ENCODE data around the gene OTULINL. TPM values are rescaled to one million over a fixed set of nuclear protein-coding genes. Genes with fewer than 3 reads are reported as not detected.

Gene OTULINL
- total and polyA plus RNA-seq, 2 donors (not counting 1 experiment from before 2014, with no cell fraction given): 0.17 to 2.4 TPM

DNA sequence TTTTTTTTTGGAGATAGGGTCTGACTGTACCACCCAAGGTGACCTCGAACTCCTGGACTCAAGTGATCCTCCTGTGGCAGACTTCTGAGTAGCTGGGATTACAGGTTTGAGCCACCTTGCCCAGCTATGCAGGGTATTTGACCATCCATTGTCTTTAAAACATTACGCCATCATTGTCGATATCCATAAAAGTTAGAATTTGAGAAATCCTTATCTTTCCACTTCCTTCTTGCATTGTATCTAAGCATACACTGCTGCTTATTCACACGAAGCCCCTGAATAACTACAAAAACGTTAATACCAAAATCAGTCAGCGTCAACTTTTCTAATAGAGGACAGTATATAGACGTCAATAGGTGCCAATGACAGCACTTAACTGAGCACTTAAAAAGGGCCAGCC, 5.4 kb upstream of the OTULINL start:
- Histone ChIP-seq H3K27ac (ENCODE audit: insufficient read depth, low read length) (no peak overlapping the region), H3K9me3 (ENCODE audit: control insufficient read depth, insufficient read depth, low read depth, low read length) (no peaks in the 10 kb centered on the region), H3K36me3 (ENCODE audit: control insufficient read depth, insufficient read depth, low read length) (no peaks in the 10 kb centered on the region), H4K20me1 (ENCODE audit: control insufficient read depth, extremely low read depth, insufficient read depth, low read length) (no peaks in the 10 kb centered on the region), H3K79me2 (ENCODE audit: control insufficient read depth, insufficient read depth, low read length) (no peaks in the 10 kb centered on the region), H2AFZ (ENCODE audit: low read length) (no peak overlapping the region), H3K4me1 (ENCODE audit: control insufficient read depth, extremely low read depth, insufficient read depth, low read length) (no peaks in the 10 kb centered on the region), H3K4me2 (ENCODE audit: extremely low read depth, insufficient read depth, low read length) (no peak overlapping the region), H3K9ac (ENCODE audit: insufficient read depth, low read length) (no peak overlapping the region), H3K27me3 (ENCODE audit: control insufficient read depth, insufficient read depth, low read length) (peaks cover 2% of the 10 kb centered on the region), H3K4me3 (replicated peaks in 1 of 4; ENCODE audit: control extremely low read depth in 1 of 4, insufficient read depth in 1 of 4, low read depth in 3 of 4, low read length in 4 of 4) (no peak overlapping the region)
- DNase-seq (ENCODE audit: low read depth in 2 of 2): no peak
- TF ChIP-seq, protein P1, sequence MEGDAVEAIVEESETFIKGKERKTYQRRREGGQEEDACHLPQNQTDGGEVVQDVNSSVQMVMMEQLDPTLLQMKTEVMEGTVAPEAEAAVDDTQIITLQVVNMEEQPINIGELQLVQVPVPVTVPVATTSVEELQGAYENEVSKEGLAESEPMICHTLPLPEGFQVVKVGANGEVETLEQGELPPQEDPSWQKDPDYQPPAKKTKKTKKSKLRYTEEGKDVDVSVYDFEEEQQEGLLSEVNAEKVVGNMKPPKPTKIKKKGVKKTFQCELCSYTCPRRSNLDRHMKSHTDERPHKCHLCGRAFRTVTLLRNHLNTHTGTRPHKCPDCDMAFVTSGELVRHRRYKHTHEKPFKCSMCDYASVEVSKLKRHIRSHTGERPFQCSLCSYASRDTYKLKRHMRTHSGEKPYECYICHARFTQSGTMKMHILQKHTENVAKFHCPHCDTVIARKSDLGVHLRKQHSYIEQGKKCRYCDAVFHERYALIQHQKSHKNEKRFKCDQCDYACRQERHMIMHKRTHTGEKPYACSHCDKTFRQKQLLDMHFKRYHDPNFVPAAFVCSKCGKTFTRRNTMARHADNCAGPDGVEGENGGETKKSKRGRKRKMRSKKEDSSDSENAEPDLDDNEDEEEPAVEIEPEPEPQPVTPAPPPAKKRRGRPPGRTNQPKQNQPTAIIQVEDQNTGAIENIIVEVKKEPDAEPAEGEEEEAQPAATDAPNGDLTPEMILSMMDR (conservative IDR thresholded peaks at IDR 0.05 in 1 of 2, IDR thresholded peaks at IDR 0.05 in 1 of 2; ENCODE audit: low read depth in 1 of 2, low read length in 2 of 2): no peak
- no peak for TF ChIP-seq EZH2 (IDR thresholded peaks at IDR 0.05; ENCODE audit: low read length, missing control alignments)

DNA sequence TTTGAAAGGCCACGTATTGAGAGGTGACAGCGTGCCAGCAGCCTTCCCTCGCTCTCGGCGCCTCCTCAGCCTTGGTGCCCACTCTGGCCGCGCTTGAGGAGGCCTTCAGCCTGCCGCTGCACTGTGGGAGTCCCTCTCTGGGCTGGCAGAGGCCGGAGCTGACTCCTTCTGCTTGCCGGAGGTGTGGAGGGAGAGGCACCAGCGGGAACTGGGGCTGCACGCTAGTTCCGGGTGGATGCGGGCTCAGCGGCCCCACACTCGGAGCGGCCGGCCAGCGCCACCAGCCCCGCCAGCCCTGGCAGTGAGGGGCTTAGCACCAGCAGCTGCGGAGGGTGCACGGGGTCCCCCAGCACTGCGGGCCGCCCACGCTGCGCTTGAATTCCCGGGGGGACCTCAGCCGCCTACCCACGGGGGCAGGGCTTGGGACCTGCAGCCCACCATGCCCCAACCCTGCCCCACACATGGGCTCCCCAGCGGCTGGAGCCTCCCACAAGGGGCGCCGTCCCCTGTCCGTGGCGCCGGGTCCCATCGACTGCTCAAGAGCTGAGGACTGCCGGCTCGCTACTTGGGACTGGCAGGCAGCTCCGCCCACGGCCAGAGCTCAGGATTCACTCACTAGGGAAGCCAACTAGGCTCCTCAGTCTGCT, 4.4 kb upstream of the OTULINL start:
- Histone ChIP-seq H3K9me3 (ENCODE audit: control insufficient read depth, insufficient read depth, low read depth, low read length) (no peaks in the 10 kb centered on the region), H3K4me3 (replicated peaks in 1 of 4; ENCODE audit: control extremely low read depth in 1 of 4, insufficient read depth in 1 of 4, low read depth in 3 of 4, low read length in 4 of 4) (no peak overlapping the region), H2AFZ (ENCODE audit: low read length) (no peak overlapping the region), H3K36me3 (ENCODE audit: control insufficient read depth, insufficient read depth, low read length) (no peaks in the 10 kb centered on the region), H3K79me2 (ENCODE audit: control insufficient read depth, insufficient read depth, low read length) (no peaks in the 10 kb centered on the region), H3K27me3 (ENCODE audit: control insufficient read depth, insufficient read depth, low read length) (peaks cover 3% of the 10 kb centered on the region), H3K9ac (ENCODE audit: insufficient read depth, low read length) (no peak overlapping the region), H3K4me2 (ENCODE audit: extremely low read depth, insufficient read depth, low read length) (no peak overlapping the region), H3K27ac (ENCODE audit: insufficient read depth, low read length) (no peak overlapping the region), H3K4me1 (ENCODE audit: control insufficient read depth, extremely low read depth, insufficient read depth, low read length) (no peaks in the 10 kb centered on the region), H4K20me1 (ENCODE audit: control insufficient read depth, extremely low read depth, insufficient read depth, low read length) (no peaks in the 10 kb centered on the region)
- TF ChIP-seq, protein P1 (conservative IDR thresholded peaks at IDR 0.05 in 1 of 2, IDR thresholded peaks at IDR 0.05 in 1 of 2; ENCODE audit: low read depth in 1 of 2, low read length in 2 of 2): no peak
- no peak for TF ChIP-seq EZH2 (IDR thresholded peaks at IDR 0.05; ENCODE audit: low read length, missing control alignments)
- no peak for DNase-seq (ENCODE audit: low read depth in 2 of 2)

DNA sequence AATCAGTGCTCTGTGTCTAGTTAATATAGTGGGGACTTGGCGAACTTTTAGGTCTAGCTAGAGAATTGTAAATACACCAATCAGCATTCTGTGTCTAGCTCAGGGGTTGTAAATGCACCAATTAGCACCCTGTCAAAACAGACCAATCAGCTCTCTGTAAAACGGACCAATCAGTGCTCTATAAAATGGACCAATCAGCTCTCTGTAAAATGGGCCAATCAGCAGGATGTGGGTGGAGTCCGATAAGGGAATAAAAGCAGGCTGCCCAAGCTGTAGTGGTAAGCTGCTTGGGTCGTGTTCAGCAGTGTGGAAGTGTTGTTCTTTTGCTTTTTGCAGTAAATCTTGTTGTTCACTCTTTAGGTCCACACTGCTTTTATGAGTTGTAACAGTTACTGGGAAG, 3.6 kb upstream of the OTULINL start:
- H3K79me2 ChIP-seq (ENCODE audit: control insufficient read depth, insufficient read depth, low read length): no peaks in the 10 kb centered on the region
- H3K9me3 ChIP-seq (ENCODE audit: control insufficient read depth, insufficient read depth, low read depth, low read length): no peaks in the 10 kb centered on the region
- H3K4me3 ChIP-seq (replicated peaks in 1 of 4; ENCODE audit: control extremely low read depth in 1 of 4, insufficient read depth in 1 of 4, low read depth in 3 of 4, low read length in 4 of 4): no peak overlapping the region
- H3K27ac ChIP-seq (ENCODE audit: insufficient read depth, low read length): no peak overlapping the region
- H4K20me1 ChIP-seq (ENCODE audit: control insufficient read depth, extremely low read depth, insufficient read depth, low read length): no peaks in the 10 kb centered on the region
- no peak overlapping the region for H3K9ac ChIP-seq (ENCODE audit: insufficient read depth, low read length)
- no peaks in the 10 kb centered on the region for H3K36me3 ChIP-seq (ENCODE audit: control insufficient read depth, insufficient read depth, low read length)
- no peak for DNase-seq (ENCODE audit: low read depth in 2 of 2)
- TF ChIP-seq, protein P1 (conservative IDR thresholded peaks at IDR 0.05 in 1 of 2, IDR thresholded peaks at IDR 0.05 in 1 of 2; ENCODE audit: low read depth in 1 of 2, low read length in 2 of 2): no peak
- no peak for TF ChIP-seq EZH2 (IDR thresholded peaks at IDR 0.05; ENCODE audit: low read length, missing control alignments)
- peaks cover 5% of the 10 kb centered on the region for H3K27me3 ChIP-seq (ENCODE audit: control insufficient read depth, insufficient read depth, low read length)
- no peak overlapping the region for H3K4me2 ChIP-seq (ENCODE audit: extremely low read depth, insufficient read depth, low read length)
- H3K4me1 ChIP-seq (ENCODE audit: control insufficient read depth, extremely low read depth, insufficient read depth, low read length): no peaks in the 10 kb centered on the region
- H2AFZ ChIP-seq (ENCODE audit: low read length): no peak overlapping the region

Measured in fibroblast of lung (primary cell).